Ascending aorta (tissue), 2 donors: ENCODE data around the gene ZNF546. TPM values are rescaled to one million over a fixed set of nuclear protein-coding genes. Genes with fewer than 3 reads are reported as not detected.

ENCODE experiments used
- DNase-seq, 2 donors: peaks; one replicate each; pipeline ENCODE4 v3.0.0-alpha.2; 2019; ENCODE audit warnings: low spot score in 2 of 2
- H3K27ac ChIP-seq, 2 donors: fragments of 200-600 bp; sonication (generic); one replicate each; pipeline ENCODE4 v1.5.1; 2016 to 2017; ENCODE audit warnings: mild to moderate bottlenecking in 1 of 2
- H3K27me3 ChIP-seq: fragments of 200-600 bp; sonication (generic); one replicate; pipeline ENCODE4 v1.5.1; 2017
- H3K36me3 ChIP-seq, 2 donors: fragments of 200-600 bp; sonication (generic); one replicate each; pipeline ENCODE4 v1.5.1; 2016
- H3K4me1 ChIP-seq, 2 donors: fragments of 200-600 bp; sonication (generic); one replicate each; pipeline ENCODE4 v1.5.1; 2016 to 2017; ENCODE audit warnings: mild to moderate bottlenecking in 1 of 2
- H3K4me3 ChIP-seq, 2 donors: fragments of 200-600 bp; sonication (generic); one replicate each; pipeline ENCODE4 v1.5.1; 2016 to 2017; ENCODE audit warnings: mild to moderate bottlenecking in 1 of 2
- H3K9me3 ChIP-seq, 2 donors: fragments of 200-600 bp; sonication (generic); one replicate each; pipeline ENCODE4 v1.5.1; 2016
- intact Hi-C: fragments of 100-400 bp; cut with DNase I; formaldehyde crosslinking; loops from one replicate; pipeline ENCODE4 v1.15.1; 2023
- total RNA-seq: library from RNA; depleted of rRNA; stranded (reverse); fragments of >200 nt; gene quantifications from one replicate; pipeline ENCODE4 v1.1.0, GENCODE V29; 2016
- TF ChIP-seq, protein P1 (sequence below), 3 experiments: fragments of 200-600 bp in 2 of 3; fragments of 450-650 bp in 1 of 3; sonication (generic) in 2 of 3; IDR thresholded peaks; one replicate each; pipeline ENCODE4 v1.5.1; 2016 to 2019; ENCODE audit warnings: antibody characterized with exemption in 3 of 3, mild to moderate bottlenecking in 1 of 3, moderate library complexity in 1 of 3

The ZNF546 gene
- total RNA-seq, 1 donor from 2014 or later: 3.0 TPM

DNA sequence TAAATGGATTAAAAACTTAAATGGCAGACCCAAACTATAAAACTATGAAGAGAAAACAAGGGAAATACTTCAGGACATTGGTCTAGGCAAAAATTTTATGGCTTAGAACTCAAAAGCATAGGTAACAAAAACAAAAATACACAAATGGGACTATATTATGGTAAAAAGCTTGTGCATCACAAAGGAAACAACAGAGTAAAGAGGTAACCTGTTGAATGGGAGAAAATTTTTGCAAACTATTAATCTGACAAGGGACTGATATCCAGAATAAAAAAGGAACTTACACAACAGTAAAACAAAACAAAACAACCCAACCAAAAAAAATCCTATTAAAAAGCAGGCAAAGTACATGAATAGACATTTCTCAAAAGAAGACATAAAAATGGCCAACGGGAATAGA lies 9.3 kb upstream of the ZNF546 start:
- no peak overlapping the region for H3K27ac ChIP-seq
- TF ChIP-seq, protein P1, sequence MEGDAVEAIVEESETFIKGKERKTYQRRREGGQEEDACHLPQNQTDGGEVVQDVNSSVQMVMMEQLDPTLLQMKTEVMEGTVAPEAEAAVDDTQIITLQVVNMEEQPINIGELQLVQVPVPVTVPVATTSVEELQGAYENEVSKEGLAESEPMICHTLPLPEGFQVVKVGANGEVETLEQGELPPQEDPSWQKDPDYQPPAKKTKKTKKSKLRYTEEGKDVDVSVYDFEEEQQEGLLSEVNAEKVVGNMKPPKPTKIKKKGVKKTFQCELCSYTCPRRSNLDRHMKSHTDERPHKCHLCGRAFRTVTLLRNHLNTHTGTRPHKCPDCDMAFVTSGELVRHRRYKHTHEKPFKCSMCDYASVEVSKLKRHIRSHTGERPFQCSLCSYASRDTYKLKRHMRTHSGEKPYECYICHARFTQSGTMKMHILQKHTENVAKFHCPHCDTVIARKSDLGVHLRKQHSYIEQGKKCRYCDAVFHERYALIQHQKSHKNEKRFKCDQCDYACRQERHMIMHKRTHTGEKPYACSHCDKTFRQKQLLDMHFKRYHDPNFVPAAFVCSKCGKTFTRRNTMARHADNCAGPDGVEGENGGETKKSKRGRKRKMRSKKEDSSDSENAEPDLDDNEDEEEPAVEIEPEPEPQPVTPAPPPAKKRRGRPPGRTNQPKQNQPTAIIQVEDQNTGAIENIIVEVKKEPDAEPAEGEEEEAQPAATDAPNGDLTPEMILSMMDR (IDR thresholded peaks at IDR 0.05): no peak
- peaks cover 0 to 30% of the 10 kb centered on the region in 2 donors for H3K9me3 ChIP-seq
- no peak overlapping the region for H3K4me3 ChIP-seq
- peaks cover 2 to 17% of the 10 kb centered on the region in 2 donors for H3K36me3 ChIP-seq
- H3K27me3 ChIP-seq: no peaks in the 10 kb centered on the region
- DNase-seq: no peak
- intact Hi-C loops: no loop called here
- H3K4me1 ChIP-seq: no peaks in the 10 kb centered on the region

DNA sequence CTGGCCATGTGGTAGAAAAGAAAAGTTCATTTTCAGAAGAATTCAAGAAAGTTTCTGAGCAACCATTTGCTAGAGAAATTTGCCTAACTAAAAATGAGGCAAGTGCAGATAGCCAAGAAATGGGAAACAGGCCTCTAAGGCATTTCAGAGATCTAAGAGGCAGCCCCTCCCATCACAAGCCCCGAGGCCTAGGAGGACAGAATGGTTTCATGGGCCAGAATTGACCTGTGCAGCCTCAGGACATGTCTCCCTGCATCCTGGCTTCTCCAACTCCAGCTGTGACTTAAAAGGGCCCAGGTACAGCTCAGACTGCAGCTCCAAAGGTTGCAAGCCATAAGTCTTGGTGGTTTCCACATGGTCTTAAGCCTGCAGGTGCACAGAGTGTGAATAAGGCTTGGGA lies 3.3 kb upstream of the ZNF546 start:
- peaks cover 0 to 4% of the 10 kb centered on the region in 2 donors for H3K9me3 ChIP-seq
- no peak overlapping the region for H3K4me3 ChIP-seq
- intact Hi-C loops: loop anchor here (10.0 kb wide), 1 partner anchor 459 kb away; the partner anchor contains the start of gene EID2B
- no peak for DNase-seq
- H3K36me3 ChIP-seq: no peaks in the 10 kb centered on the region
- H3K27ac ChIP-seq: no peak overlapping the region
- TF ChIP-seq, protein P1 (IDR thresholded peaks at IDR 0.05): no peak
- no peaks in the 10 kb centered on the region for H3K27me3 ChIP-seq
- H3K4me1 ChIP-seq: peaks cover 0 to 10% of the 10 kb centered on the region in 2 donors

DNA sequence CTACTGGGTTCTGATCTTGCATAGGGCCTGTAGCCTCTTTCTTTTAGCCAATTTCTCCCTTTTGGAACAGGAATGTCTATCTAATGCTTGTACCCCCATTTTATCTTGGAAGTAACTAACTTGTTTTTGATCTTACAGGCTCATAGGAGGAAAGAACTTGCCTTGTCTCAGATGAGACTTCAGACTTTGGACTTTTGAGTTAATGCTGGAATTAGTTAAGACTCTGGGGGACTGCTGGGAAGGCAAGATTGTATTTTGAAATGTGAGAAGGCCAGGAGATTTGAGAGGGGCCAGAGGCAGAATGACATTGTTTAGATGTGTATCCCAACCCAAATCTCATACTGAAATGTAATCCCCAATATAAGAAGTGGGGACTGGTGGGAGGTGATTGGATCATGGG lies 2.5 kb upstream of the ZNF546 start:
- intact Hi-C loops: loop anchor here (10.0 kb wide), 1 partner anchor 460 kb away; the partner anchor contains the start of gene EID2B
- no peak for DNase-seq
- peaks cover 0 to 4% of the 10 kb centered on the region in 2 donors for H3K9me3 ChIP-seq
- H3K4me3 ChIP-seq: no peak overlapping the region
- H3K36me3 ChIP-seq: no peaks in the 10 kb centered on the region
- peaks cover 0 to 10% of the 10 kb centered on the region in 2 donors for H3K4me1 ChIP-seq
- no peak overlapping the region for H3K27ac ChIP-seq
- TF ChIP-seq, protein P1 (IDR thresholded peaks at IDR 0.05): no peak
- no peaks in the 10 kb centered on the region for H3K27me3 ChIP-seq

DNA sequence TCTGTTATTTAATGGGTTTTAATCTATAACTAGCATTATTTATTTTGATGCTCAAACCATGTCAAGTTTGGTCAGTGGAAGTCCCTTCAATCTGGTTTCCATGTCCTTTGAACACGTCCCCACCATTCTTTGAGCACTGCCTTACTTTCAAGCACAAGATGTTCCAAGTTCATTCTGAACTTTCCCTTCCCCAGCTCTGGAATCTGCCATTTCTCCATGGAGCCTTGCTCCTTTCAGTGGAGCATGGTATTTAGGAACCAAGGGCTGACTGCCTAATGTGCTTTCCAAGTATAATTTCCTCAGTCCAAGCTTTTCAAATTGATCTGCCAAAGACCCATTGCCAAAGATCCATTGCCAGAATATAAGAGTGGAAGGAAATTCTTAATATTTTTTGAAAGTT lies 1.1 kb upstream of the ZNF546 start:
- Histone ChIP-seq H3K4me1 (peaks cover 0 to 10% of the 10 kb centered on the region in 2 donors), H3K27ac (peak overlapping the region in 1 of 2 donors; percentile 92), H3K36me3 (no peaks in the 10 kb centered on the region), H3K27me3 (no peaks in the 10 kb centered on the region), H3K4me3 (peak overlapping the region; percentile 69 to 72), H3K9me3 (peaks cover 0 to 4% of the 10 kb centered on the region in 2 donors)
- DNase-seq: no peak
- intact Hi-C loops: loop anchor here (1.0 to 10.0 kb wide), 5 partner anchors 24 to 461 kb away; partner anchors contain the start of genes EID2B, MAP3K10, PSMC4 and ZNF780A
- TF ChIP-seq, protein P1 (IDR thresholded peaks at IDR 0.05): no peak

DNA sequence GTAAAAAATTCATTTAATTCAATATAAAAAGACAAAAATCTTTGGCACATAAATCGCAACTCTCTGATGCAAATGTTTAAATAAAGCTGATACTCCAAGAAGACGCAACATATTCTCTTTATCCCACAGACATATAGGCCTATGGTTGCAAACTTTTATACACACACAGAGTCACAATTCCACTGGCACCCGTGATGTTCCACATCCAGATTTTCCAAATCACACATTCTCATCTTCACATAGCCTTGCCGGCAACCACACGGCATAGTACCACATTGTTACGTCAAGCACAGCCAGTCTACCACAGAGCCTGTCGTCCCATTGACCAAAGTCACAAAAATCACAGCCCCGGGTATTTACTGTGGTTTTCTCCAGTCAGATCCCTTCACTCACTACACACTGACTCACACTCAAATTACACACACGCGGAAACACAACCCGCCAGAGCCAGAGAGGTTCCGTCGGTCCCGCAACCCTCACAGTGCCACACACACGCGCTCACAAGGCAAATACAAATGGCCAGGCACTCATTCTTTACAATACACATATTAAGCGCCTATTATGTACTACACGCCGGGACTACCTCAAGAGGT lies 546 bp upstream of the ZNF546 start:
- intact Hi-C loops: loop anchor here (1.0 to 10.0 kb wide), 5 partner anchors 25 to 462 kb away; partner anchors contain the start of genes EID2B, MAP3K10, PSMC4 and ZNF780A
- no peaks in the 10 kb centered on the region for H3K36me3 ChIP-seq
- DNase-seq: peak in 1 of 2 donors; percentile 70
- peaks cover 0 to 4% of the 10 kb centered on the region in 2 donors for H3K9me3 ChIP-seq
- TF ChIP-seq, protein P1 (IDR thresholded peaks at IDR 0.05): no peak
- no peaks in the 10 kb centered on the region for H3K27me3 ChIP-seq
- H3K4me1 ChIP-seq: peaks cover 0 to 10% of the 10 kb centered on the region in 2 donors
- peak overlapping the region; percentile 69 to 72 for H3K4me3 ChIP-seq
- peak overlapping the region; percentile 91 to 92 for H3K27ac ChIP-seq
